ENCODE data around the gene PEPD.

DNA sequence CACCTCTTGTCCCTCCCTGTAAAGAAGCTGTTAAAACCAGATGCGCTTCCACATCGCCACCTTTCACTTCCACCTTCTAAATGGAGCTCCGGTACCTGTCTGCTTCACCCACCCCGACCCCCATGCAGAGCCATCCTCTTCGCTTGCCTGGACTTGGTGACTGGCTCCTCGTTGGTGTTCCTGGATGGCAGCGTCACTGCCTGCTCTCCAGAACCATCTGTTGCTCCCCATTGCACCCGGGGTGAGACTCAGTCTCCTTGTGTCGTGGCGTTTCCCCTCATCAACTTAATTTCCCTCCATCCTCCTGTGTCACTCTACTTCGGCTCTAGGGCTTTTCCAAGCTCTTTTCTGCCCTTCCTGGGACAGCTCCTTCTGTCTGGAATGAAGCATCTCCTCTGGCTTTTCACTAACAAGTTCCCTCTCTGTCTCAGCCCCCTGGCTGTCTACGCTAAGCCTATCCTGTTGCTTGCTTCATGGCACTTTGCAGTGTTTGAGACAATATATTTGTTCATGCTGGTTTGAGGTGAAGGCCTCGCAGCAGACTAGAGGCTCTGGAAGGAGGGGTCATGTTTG lies 137.8 kb downstream of the PEPD start:
- TF ChIP-seq, protein P1, sequence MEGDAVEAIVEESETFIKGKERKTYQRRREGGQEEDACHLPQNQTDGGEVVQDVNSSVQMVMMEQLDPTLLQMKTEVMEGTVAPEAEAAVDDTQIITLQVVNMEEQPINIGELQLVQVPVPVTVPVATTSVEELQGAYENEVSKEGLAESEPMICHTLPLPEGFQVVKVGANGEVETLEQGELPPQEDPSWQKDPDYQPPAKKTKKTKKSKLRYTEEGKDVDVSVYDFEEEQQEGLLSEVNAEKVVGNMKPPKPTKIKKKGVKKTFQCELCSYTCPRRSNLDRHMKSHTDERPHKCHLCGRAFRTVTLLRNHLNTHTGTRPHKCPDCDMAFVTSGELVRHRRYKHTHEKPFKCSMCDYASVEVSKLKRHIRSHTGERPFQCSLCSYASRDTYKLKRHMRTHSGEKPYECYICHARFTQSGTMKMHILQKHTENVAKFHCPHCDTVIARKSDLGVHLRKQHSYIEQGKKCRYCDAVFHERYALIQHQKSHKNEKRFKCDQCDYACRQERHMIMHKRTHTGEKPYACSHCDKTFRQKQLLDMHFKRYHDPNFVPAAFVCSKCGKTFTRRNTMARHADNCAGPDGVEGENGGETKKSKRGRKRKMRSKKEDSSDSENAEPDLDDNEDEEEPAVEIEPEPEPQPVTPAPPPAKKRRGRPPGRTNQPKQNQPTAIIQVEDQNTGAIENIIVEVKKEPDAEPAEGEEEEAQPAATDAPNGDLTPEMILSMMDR (IDR thresholded peaks at IDR 0.05; ENCODE audit: insufficient read depth, low read length): no peak
- TF ChIP-seq POLR2AphosphoS5 (IDR thresholded peaks at IDR 0.05; ENCODE audit: low read depth) (no peak; the same call in 1 of the 2 replicates), SPI1 (IDR thresholded peaks at IDR 0.05; ENCODE audit: borderline replicate concordance, low read depth) (no peak)
- TF ChIP-seq, protein P2, sequence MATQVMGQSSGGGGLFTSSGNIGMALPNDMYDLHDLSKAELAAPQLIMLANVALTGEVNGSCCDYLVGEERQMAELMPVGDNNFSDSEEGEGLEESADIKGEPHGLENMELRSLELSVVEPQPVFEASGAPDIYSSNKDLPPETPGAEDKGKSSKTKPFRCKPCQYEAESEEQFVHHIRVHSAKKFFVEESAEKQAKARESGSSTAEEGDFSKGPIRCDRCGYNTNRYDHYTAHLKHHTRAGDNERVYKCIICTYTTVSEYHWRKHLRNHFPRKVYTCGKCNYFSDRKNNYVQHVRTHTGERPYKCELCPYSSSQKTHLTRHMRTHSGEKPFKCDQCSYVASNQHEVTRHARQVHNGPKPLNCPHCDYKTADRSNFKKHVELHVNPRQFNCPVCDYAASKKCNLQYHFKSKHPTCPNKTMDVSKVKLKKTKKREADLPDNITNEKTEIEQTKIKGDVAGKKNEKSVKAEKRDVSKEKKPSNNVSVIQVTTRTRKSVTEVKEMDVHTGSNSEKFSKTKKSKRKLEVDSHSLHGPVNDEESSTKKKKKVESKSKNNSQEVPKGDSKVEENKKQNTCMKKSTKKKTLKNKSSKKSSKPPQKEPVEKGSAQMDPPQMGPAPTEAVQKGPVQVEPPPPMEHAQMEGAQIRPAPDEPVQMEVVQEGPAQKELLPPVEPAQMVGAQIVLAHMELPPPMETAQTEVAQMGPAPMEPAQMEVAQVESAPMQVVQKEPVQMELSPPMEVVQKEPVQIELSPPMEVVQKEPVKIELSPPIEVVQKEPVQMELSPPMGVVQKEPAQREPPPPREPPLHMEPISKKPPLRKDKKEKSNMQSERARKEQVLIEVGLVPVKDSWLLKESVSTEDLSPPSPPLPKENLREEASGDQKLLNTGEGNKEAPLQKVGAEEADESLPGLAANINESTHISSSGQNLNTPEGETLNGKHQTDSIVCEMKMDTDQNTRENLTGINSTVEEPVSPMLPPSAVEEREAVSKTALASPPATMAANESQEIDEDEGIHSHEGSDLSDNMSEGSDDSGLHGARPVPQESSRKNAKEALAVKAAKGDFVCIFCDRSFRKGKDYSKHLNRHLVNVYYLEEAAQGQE (IDR thresholded peaks at IDR 0.05; ENCODE audit: insufficient replicate concordance, low read depth): no peak

All from HL-60 (cell line).